Measurements from ENCODE around the gene SCN9A. TPM values are rescaled to one million over a fixed set of nuclear protein-coding genes. Genes with fewer than 3 reads are reported as not detected.

Gene SCN9A
- total RNA-seq, 1 experiment from 2014 or later = 1.3 TPM

DNA sequence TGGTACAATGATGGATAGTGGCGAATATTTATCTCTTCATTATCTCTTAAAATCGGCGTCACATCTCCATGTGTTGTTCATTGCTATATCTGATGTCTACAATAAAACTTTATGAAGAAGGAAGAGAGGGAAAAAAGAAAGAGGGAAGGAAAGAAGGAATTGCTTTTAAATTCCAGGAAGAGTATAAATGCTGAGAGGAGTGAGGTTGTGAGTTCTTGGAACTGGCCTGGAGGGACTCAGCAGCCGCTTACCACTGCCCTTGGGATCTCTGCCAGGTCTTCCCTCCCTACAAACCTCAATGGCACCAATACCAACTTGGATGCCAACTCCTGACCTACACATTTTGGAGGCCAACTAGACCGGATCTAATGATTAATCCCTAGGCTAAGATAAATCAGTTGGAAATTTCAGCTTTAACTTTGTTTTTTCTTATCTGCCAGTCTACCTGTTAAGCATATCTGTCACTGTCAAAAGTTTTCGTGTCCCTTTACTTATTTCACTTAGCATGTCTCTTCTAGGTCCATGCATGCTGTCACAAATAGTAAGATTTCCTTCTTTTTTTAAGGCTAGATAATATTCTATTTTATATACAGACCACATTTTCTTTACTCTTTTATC, 9.8 kb downstream of the SCN9A start:
- Histone ChIP-seq H2BK5ac (ENCODE audit: insufficient read length, low read length) (no peak overlapping the region), H2BK20ac (ENCODE audit: low read depth, low read length, poor library complexity, severe bottlenecking) (no peak overlapping the region), H4K91ac (ENCODE audit: insufficient read length, low read depth, low read length) (no peak overlapping the region), H4K20me1 (ENCODE audit: control insufficient read depth, insufficient read depth, insufficient read length) (no peaks in the 10 kb centered on the region), H3K23ac (ENCODE audit: insufficient read length, low read depth, low read length) (no peak overlapping the region), H3K4me2 (ENCODE audit: insufficient read depth, insufficient read length, low read length) (no peak overlapping the region), H3K79me2 (ENCODE audit: insufficient read depth, low read length) (no peaks in the 10 kb centered on the region), H3K79me1 (ENCODE audit: insufficient read depth, low read depth, low read length, poor library complexity, severe bottlenecking) (no peaks in the 10 kb centered on the region), H4K8ac (replicated peaks; ENCODE audit: insufficient read length, low read depth, low read length) (no peak overlapping the region), H3K14ac (ENCODE audit: insufficient read depth, low read length) (no peak overlapping the region), H2BK12ac (ENCODE audit: insufficient read length, low read depth, low read length) (no peak overlapping the region), H3K27ac (ENCODE audit: insufficient read length, low read depth, low read length) (no peak overlapping the region), H3K9me3 (ENCODE audit: control insufficient read depth, low read depth, low read length) (no peaks in the 10 kb centered on the region), H3K18ac (ENCODE audit: insufficient read length, low read depth, low read length) (no peak overlapping the region), H2AFZ (ENCODE audit: low read length) (no peak overlapping the region), H2BK15ac (ENCODE audit: low read depth, low read length) (no peak overlapping the region), H4K5ac (ENCODE audit: insufficient read length, low read depth, low read length) (no peak overlapping the region), H3K4me1 (ENCODE audit: insufficient read depth, low read length) (no peaks in the 10 kb centered on the region), H3T11ph (ENCODE audit: low read length) (no peak overlapping the region), H3K4ac (ENCODE audit: low read depth, low read length) (no peak overlapping the region), H3K56ac (ENCODE audit: insufficient read length, low read depth, low read length) (no peak overlapping the region), H3K27me3 (ENCODE audit: insufficient read depth, low read length) (no peaks in the 10 kb centered on the region), H3K23me2 (ENCODE audit: insufficient read length, low read depth, low read length, poor library complexity, severe bottlenecking) (no peaks in the 10 kb centered on the region), H2AK5ac (ENCODE audit: insufficient read length, low read length) (no peak overlapping the region), H3K9ac (ENCODE audit: extremely low read depth, insufficient read length, low read length) (no peak overlapping the region), H2BK120ac (ENCODE audit: low read depth, low read length, poor library complexity, severe bottlenecking) (no peak overlapping the region)
- Mint-ChIP-seq H3K27me3 (ENCODE audit: low read depth) (no peaks in the 10 kb centered on the region), H3K4me1 (no peaks in the 10 kb centered on the region; a peak in 1 of 4 replicates), H3K4me3 (no peak overlapping the region), H3K36me3 (ENCODE audit: insufficient read depth in 1 of 3, low read depth in 3 of 3) (no peaks in the 10 kb centered on the region), H3K9me3 (no peaks in the 10 kb centered on the region), H3K27ac (no peak overlapping the region)
- no peak for TF ChIP-seq CTCF (conservative IDR thresholded peaks at IDR 0.05)
- no CpG with 5 or more reads among the region's 6 CpGs for WGBS (ENCODE audit: extremely low coverage, insufficient read length, low lambda C conversion rate)
- DNase-seq = no peak

Data from H9 (cell line).